Measurements from ENCODE around the gene HOXD12.

Gene HOXD12

GRCh38 chr2:176140513-176141317, 41.1 kb downstream of the HOXD12 start:
- peak overlapping the region; percentile 99 for H2AFZ ChIP-seq (ENCODE audit: low read length)
- peaks cover 0 to 2% of the 10 kb centered on the region in 2 donors for H3K4me1 ChIP-seq (ENCODE audit: control insufficient read depth in 2 of 2, insufficient read depth in 1 of 2, low read depth in 1 of 2, low read length in 2 of 2)
- H3K79me1 ChIP-seq (ENCODE audit: low read depth, low read length): no peaks in the 10 kb centered on the region
- no CpG with 5 or more reads among the region's 48 CpGs for WGBS, 2 donors (ENCODE audit: extremely low coverage in 2 of 2, insufficient read length in 2 of 2, insufficient replicate concordance in 1 of 2)
- H2BK120ac ChIP-seq (ENCODE audit: low read depth, low read length): no peak overlapping the region
- H3K4me3 ChIP-seq (ENCODE audit: low read length in 2 of 2): peak overlapping the region; percentile 50 to 79
- no peak overlapping the region for H2BK15ac ChIP-seq (ENCODE audit: low read length)
- H2BK5ac ChIP-seq (ENCODE audit: low read length): no peak overlapping the region
- peak overlapping the region; percentile 89 for H3K18ac ChIP-seq (ENCODE audit: low read length)
- peak overlapping the region; percentile 54 for H3K4me2 ChIP-seq (ENCODE audit: insufficient read depth, low read length, poor library complexity, severe bottlenecking)
- H3K27ac ChIP-seq (replicated peaks; ENCODE audit: low read length): no peak overlapping the region
- H3K4ac ChIP-seq (ENCODE audit: low read length): no peak overlapping the region
- DNase-seq (ENCODE audit: low spot score): peak; percentile 84
- peak overlapping the region; percentile 5 for H3K23ac ChIP-seq (ENCODE audit: low read depth, low read length, poor library complexity)
- no peak overlapping the region for H4K8ac ChIP-seq (ENCODE audit: low read depth, low read length)
- H3K27me3 ChIP-seq (ENCODE audit: control insufficient read depth in 3 of 3, insufficient read depth in 3 of 3, low read depth in 1 of 3, low read length in 3 of 3): peaks cover 27 to 95% (median 90%) of the 10 kb centered on the region in 3 experiments
- H4K91ac ChIP-seq (ENCODE audit: low read depth, low read length, poor library complexity): no peak overlapping the region
- peaks cover 9 to 17% of the 10 kb centered on the region in 2 donors for H3K9me3 ChIP-seq (replicated peaks in 1 of 2; ENCODE audit: control insufficient read depth in 2 of 2, insufficient read depth in 1 of 2, low read depth in 1 of 2, low read length in 2 of 2)
- no peak overlapping the region for H2AK5ac ChIP-seq (ENCODE audit: low read depth, low read length)
- no peak overlapping the region for H3K14ac ChIP-seq (ENCODE audit: low read length)
- H2BK12ac ChIP-seq (ENCODE audit: low read length): no peak overlapping the region
- no peaks in the 10 kb centered on the region for H3K36me3 ChIP-seq (replicated peaks in 1 of 2; ENCODE audit: control insufficient read depth in 2 of 2, insufficient read depth in 2 of 2, low read length in 2 of 2)
- H3K9ac ChIP-seq (ENCODE audit: low read depth, low read length, poor library complexity): no peak overlapping the region

GRCh38 chr2:176142281-176142680, 42.7 kb downstream of the HOXD12 start:
- no peak overlapping the region for H2BK12ac ChIP-seq (ENCODE audit: low read length)
- no peaks in the 10 kb centered on the region for H3K79me1 ChIP-seq (ENCODE audit: low read depth, low read length)
- H3K36me3 ChIP-seq (replicated peaks in 1 of 2; ENCODE audit: control insufficient read depth in 2 of 2, insufficient read depth in 2 of 2, low read length in 2 of 2): no peaks in the 10 kb centered on the region
- H4K8ac ChIP-seq (ENCODE audit: low read depth, low read length): no peak overlapping the region
- H2BK15ac ChIP-seq (ENCODE audit: low read length): no peak overlapping the region
- no peak overlapping the region for H3K23ac ChIP-seq (ENCODE audit: low read depth, low read length, poor library complexity)
- peaks cover 16 to 95% (median 90%) of the 10 kb centered on the region in 3 experiments for H3K27me3 ChIP-seq (ENCODE audit: control insufficient read depth in 3 of 3, insufficient read depth in 3 of 3, low read depth in 1 of 3, low read length in 3 of 3)
- no peak overlapping the region for H3K4me3 ChIP-seq (ENCODE audit: low read length in 2 of 2)
- H2AK5ac ChIP-seq (ENCODE audit: low read depth, low read length): no peak overlapping the region
- H3K4ac ChIP-seq (ENCODE audit: low read length): no peak overlapping the region
- H2AFZ ChIP-seq (ENCODE audit: low read length): no peak overlapping the region
- H3K27ac ChIP-seq (replicated peaks; ENCODE audit: low read length): no peak overlapping the region
- no peak overlapping the region for H3K18ac ChIP-seq (ENCODE audit: low read length)
- H2BK5ac ChIP-seq (ENCODE audit: low read length): no peak overlapping the region
- H3K9me3 ChIP-seq (replicated peaks in 1 of 2; ENCODE audit: control insufficient read depth in 2 of 2, insufficient read depth in 1 of 2, low read depth in 1 of 2, low read length in 2 of 2): peaks cover 8 to 17% of the 10 kb centered on the region in 2 donors
- H3K9ac ChIP-seq (ENCODE audit: low read depth, low read length, poor library complexity): no peak overlapping the region
- DNase-seq (ENCODE audit: low spot score): no peak
- H3K4me2 ChIP-seq (ENCODE audit: insufficient read depth, low read length, poor library complexity, severe bottlenecking): no peak overlapping the region
- no peak overlapping the region for H4K91ac ChIP-seq (ENCODE audit: low read depth, low read length, poor library complexity)
- no peak overlapping the region for H3K14ac ChIP-seq (ENCODE audit: low read length)
- no CpG with 5 or more reads among the region's 2 CpGs for WGBS, 2 donors (ENCODE audit: extremely low coverage in 2 of 2, insufficient read length in 2 of 2, insufficient replicate concordance in 1 of 2)
- no peak overlapping the region for H2BK120ac ChIP-seq (ENCODE audit: low read depth, low read length)
- H3K4me1 ChIP-seq (ENCODE audit: control insufficient read depth in 2 of 2, insufficient read depth in 1 of 2, low read depth in 1 of 2, low read length in 2 of 2): peaks cover 0 to 2% of the 10 kb centered on the region in 2 donors

- Histone ChIP-seq H3K79me1 (ENCODE audit: low read depth, low read length) (no peaks in the 10 kb centered on the region), H3K14ac (ENCODE audit: low read length) (no peak overlapping the region), H3K4me1 (ENCODE audit: control insufficient read depth in 2 of 2, insufficient read depth in 1 of 2, low read depth in 1 of 2, low read length in 2 of 2) (peaks cover 0 to 2% of the 10 kb centered on the region in 2 donors), H3K18ac (ENCODE audit: low read length) (no peak overlapping the region), H4K91ac (ENCODE audit: low read depth, low read length, poor library complexity) (no peak overlapping the region), H2AK5ac (ENCODE audit: low read depth, low read length) (no peak overlapping the region), H3K27me3 (ENCODE audit: control insufficient read depth in 3 of 3, insufficient read depth in 3 of 3, low read depth in 1 of 3, low read length in 3 of 3) (peaks cover 31 to 95% (median 91%) of the 10 kb centered on the region in 3 experiments), H2BK120ac (ENCODE audit: low read depth, low read length) (no peak overlapping the region), H3K4ac (ENCODE audit: low read length) (no peak overlapping the region), H3K23ac (ENCODE audit: low read depth, low read length, poor library complexity) (no peak overlapping the region), H2BK5ac (ENCODE audit: low read length) (no peak overlapping the region), H3K9me3 (replicated peaks in 1 of 2; ENCODE audit: control insufficient read depth in 2 of 2, insufficient read depth in 1 of 2, low read depth in 1 of 2, low read length in 2 of 2) (peaks cover 0 to 8% of the 10 kb centered on the region in 2 donors), H2BK12ac (ENCODE audit: low read length) (no peak overlapping the region), H3K4me2 (ENCODE audit: insufficient read depth, low read length, poor library complexity, severe bottlenecking) (no peak overlapping the region), H3K36me3 (replicated peaks in 1 of 2; ENCODE audit: control insufficient read depth in 2 of 2, insufficient read depth in 2 of 2, low read length in 2 of 2) (no peaks in the 10 kb centered on the region), H2AFZ (ENCODE audit: low read length) (no peak overlapping the region), H3K4me3 (ENCODE audit: low read length in 2 of 2) (no peak overlapping the region), H2BK15ac (ENCODE audit: low read length) (no peak overlapping the region), H3K9ac (ENCODE audit: low read depth, low read length, poor library complexity) (no peak overlapping the region), H3K27ac (replicated peaks; ENCODE audit: low read length) (no peak overlapping the region), H4K8ac (ENCODE audit: low read depth, low read length) (no peak overlapping the region)
- WGBS, 2 donors (ENCODE audit: extremely low coverage in 2 of 2, insufficient read length in 2 of 2, insufficient replicate concordance in 1 of 2): no CpG with 5 or more reads among the region's 4 CpGs
- DNase-seq (ENCODE audit: low spot score): no peak
These were observed 45.7 kb downstream of the HOXD12 start for GRCh38 chr2:176145085-176145969.

- Histone ChIP-seq H2BK15ac (ENCODE audit: low read length) (no peak overlapping the region), H3K9me3 (replicated peaks in 1 of 2; ENCODE audit: control insufficient read depth in 2 of 2, insufficient read depth in 1 of 2, low read depth in 1 of 2, low read length in 2 of 2) (peaks cover 0 to 9% of the 10 kb centered on the region in 2 donors), H3K27ac (replicated peaks; ENCODE audit: low read length) (no peak overlapping the region), H3K4ac (ENCODE audit: low read length) (no peak overlapping the region), H3K27me3 (ENCODE audit: control insufficient read depth in 3 of 3, insufficient read depth in 3 of 3, low read depth in 1 of 3, low read length in 3 of 3) (peaks cover 37 to 97% (median 93%) of the 10 kb centered on the region in 3 experiments), H2AK5ac (ENCODE audit: low read depth, low read length) (no peak overlapping the region), H3K36me3 (replicated peaks in 1 of 2; ENCODE audit: control insufficient read depth in 2 of 2, insufficient read depth in 2 of 2, low read length in 2 of 2) (no peaks in the 10 kb centered on the region), H2BK12ac (ENCODE audit: low read length) (no peak overlapping the region), H3K9ac (ENCODE audit: low read depth, low read length, poor library complexity) (no peak overlapping the region), H3K23ac (ENCODE audit: low read depth, low read length, poor library complexity) (no peak overlapping the region), H3K79me1 (ENCODE audit: low read depth, low read length) (no peaks in the 10 kb centered on the region), H3K4me1 (ENCODE audit: control insufficient read depth in 2 of 2, insufficient read depth in 1 of 2, low read depth in 1 of 2, low read length in 2 of 2) (no peaks in the 10 kb centered on the region), H3K14ac (ENCODE audit: low read length) (no peak overlapping the region), H4K91ac (ENCODE audit: low read depth, low read length, poor library complexity) (no peak overlapping the region), H3K18ac (ENCODE audit: low read length) (no peak overlapping the region), H2BK5ac (ENCODE audit: low read length) (no peak overlapping the region), H4K8ac (ENCODE audit: low read depth, low read length) (no peak overlapping the region), H2AFZ (ENCODE audit: low read length) (no peak overlapping the region), H3K4me2 (ENCODE audit: insufficient read depth, low read length, poor library complexity, severe bottlenecking) (no peak overlapping the region), H3K4me3 (ENCODE audit: low read length in 2 of 2) (no peak overlapping the region), H2BK120ac (ENCODE audit: low read depth, low read length) (no peak overlapping the region)
- no peak for DNase-seq (ENCODE audit: low spot score)
- no CpG with 5 or more reads among the region's 6 CpGs for WGBS, 2 donors (ENCODE audit: extremely low coverage in 2 of 2, insufficient read length in 2 of 2, insufficient replicate concordance in 1 of 2)
These were observed 46.5 kb downstream of the HOXD12 start for GRCh38 chr2:176146101-176146500.
